HL-60 (cell line): Measurements from ENCODE around the gene CCDC85C.

Experiments used
- DNase-seq, 2 experiments: peaks; one replicate each; pipeline ENCODE4 v3.0.0-alpha.2; 2010 to 2020; ENCODE audit warnings: low read depth in 1 of 2, low spot score in 1 of 2
- H3K27ac ChIP-seq: fragments of 250-450 bp; sonication (Bioruptor Pico); replicated peaks from 2 replicates; pipeline ENCODE4 v1.5.1; 2020; ENCODE audit warnings: mild to moderate bottlenecking, moderate library complexity
- H3K27me3 ChIP-seq: fragments of 250-450 bp; sonication (Bioruptor Pico); 2 replicates; pipeline ENCODE4 v1.5.1; 2021; ENCODE audit warnings: mild to moderate bottlenecking, moderate library complexity; ENCODE audit not compliant: insufficient read depth, poor library complexity, severe bottlenecking
- H3K4me3 ChIP-seq: replicated peaks from 2 replicates; pipeline ENCODE4 v1.5.1; 2011; ENCODE audit warnings: mild to moderate bottlenecking, control low read depth, low read length; ENCODE audit not compliant: insufficient read depth
- GABPA ChIP-seq: IDR thresholded peaks from 2 replicates; pipeline ENCODE4 v1.6.1; 2012; ENCODE audit warnings: low read depth
- POLR2AphosphoS5 ChIP-seq: IDR thresholded peaks from 2 replicates; pipeline ENCODE4 v1.6.1; 2012; ENCODE audit warnings: low read depth
- SPI1 ChIP-seq: IDR thresholded peaks from 2 replicates; pipeline ENCODE4 v1.6.1; 2012; ENCODE audit warnings: low read depth, mild to moderate bottlenecking, borderline replicate concordance
- TF ChIP-seq, protein P1 (sequence below): IDR thresholded peaks from one replicate; pipeline ENCODE4 v1.5.1; 2011; ENCODE audit warnings: low read length, control low read depth, inconsistent platforms; ENCODE audit not compliant: insufficient read depth
- TF ChIP-seq, protein P2 (sequence below): IDR thresholded peaks from 2 replicates; pipeline ENCODE4 v1.6.1; 2012; ENCODE audit warnings: low read depth; ENCODE audit not compliant: insufficient replicate concordance

CCDC85C gene

DNA sequence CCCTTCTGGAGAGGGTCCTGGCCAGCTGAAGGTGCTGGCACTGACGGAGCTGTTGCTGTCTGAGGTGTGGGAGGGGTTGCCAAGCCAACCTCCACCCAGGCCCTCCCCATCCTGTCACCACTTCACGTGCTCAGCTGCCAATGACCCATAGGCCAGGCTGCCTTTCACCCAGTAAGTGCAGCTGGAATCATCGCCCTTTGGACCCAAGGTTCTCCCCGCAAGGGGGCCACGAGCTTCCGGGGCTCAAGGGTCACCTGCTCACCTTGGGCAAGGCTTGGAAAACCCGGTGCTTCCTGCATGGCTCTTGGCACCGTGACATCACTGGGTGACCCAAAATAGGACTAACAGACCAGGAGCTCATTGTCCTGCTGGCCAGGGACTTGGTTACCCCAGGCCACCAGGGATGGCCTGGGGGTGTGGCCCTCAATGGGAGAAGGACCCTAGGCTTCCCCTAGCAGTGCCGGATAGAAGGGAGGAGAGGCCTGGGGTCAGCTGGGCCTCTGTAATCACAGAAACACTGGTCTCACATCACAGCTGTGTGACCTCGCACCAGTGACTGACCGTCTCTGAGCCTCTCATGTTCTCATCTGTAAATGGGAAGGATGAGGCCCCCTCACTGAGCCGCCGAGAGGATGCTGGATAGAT is 51.3 kb downstream of the CCDC85C start:
- no peak for DNase-seq
- Histone ChIP-seq H3K27me3 (no peaks in the 10 kb centered on the region), H3K27ac (no peak overlapping the region), H3K4me3 (no peak overlapping the region)
- no peak for TF ChIP-seq POLR2AphosphoS5
- TF ChIP-seq, protein P1, sequence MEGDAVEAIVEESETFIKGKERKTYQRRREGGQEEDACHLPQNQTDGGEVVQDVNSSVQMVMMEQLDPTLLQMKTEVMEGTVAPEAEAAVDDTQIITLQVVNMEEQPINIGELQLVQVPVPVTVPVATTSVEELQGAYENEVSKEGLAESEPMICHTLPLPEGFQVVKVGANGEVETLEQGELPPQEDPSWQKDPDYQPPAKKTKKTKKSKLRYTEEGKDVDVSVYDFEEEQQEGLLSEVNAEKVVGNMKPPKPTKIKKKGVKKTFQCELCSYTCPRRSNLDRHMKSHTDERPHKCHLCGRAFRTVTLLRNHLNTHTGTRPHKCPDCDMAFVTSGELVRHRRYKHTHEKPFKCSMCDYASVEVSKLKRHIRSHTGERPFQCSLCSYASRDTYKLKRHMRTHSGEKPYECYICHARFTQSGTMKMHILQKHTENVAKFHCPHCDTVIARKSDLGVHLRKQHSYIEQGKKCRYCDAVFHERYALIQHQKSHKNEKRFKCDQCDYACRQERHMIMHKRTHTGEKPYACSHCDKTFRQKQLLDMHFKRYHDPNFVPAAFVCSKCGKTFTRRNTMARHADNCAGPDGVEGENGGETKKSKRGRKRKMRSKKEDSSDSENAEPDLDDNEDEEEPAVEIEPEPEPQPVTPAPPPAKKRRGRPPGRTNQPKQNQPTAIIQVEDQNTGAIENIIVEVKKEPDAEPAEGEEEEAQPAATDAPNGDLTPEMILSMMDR: no peak
- no peak for TF ChIP-seq SPI1
- TF ChIP-seq, protein P2, sequence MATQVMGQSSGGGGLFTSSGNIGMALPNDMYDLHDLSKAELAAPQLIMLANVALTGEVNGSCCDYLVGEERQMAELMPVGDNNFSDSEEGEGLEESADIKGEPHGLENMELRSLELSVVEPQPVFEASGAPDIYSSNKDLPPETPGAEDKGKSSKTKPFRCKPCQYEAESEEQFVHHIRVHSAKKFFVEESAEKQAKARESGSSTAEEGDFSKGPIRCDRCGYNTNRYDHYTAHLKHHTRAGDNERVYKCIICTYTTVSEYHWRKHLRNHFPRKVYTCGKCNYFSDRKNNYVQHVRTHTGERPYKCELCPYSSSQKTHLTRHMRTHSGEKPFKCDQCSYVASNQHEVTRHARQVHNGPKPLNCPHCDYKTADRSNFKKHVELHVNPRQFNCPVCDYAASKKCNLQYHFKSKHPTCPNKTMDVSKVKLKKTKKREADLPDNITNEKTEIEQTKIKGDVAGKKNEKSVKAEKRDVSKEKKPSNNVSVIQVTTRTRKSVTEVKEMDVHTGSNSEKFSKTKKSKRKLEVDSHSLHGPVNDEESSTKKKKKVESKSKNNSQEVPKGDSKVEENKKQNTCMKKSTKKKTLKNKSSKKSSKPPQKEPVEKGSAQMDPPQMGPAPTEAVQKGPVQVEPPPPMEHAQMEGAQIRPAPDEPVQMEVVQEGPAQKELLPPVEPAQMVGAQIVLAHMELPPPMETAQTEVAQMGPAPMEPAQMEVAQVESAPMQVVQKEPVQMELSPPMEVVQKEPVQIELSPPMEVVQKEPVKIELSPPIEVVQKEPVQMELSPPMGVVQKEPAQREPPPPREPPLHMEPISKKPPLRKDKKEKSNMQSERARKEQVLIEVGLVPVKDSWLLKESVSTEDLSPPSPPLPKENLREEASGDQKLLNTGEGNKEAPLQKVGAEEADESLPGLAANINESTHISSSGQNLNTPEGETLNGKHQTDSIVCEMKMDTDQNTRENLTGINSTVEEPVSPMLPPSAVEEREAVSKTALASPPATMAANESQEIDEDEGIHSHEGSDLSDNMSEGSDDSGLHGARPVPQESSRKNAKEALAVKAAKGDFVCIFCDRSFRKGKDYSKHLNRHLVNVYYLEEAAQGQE: no peak
- no peak for TF ChIP-seq GABPA

DNA sequence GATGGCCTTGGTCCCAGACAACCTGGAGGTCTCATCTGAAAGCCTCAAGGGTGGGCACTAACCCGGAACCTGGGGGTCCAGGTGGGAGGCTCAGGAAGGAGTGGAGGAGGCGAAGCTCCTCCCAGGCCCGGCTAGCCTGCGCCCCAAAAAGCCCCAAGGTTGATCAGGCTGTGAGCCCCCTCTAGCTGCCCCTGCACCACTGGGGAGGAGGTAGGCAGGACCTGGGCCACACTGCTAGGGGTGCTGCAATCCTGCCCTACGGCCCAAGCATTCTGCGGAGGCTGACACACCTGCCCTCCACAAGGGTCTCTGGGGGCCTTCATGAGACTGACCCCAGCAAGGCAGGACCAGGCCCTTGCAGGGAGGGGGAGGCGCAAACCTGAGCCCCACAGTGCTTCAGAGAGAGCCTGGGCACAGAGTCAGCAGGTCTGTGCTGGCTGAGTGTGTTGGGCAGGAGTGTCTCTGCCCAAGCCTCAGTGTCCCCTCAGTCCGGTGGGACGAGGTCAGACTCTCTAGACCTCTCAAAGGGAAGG is 51.9 kb downstream of the CCDC85C start:
- H3K27ac ChIP-seq: no peak overlapping the region

DNA sequence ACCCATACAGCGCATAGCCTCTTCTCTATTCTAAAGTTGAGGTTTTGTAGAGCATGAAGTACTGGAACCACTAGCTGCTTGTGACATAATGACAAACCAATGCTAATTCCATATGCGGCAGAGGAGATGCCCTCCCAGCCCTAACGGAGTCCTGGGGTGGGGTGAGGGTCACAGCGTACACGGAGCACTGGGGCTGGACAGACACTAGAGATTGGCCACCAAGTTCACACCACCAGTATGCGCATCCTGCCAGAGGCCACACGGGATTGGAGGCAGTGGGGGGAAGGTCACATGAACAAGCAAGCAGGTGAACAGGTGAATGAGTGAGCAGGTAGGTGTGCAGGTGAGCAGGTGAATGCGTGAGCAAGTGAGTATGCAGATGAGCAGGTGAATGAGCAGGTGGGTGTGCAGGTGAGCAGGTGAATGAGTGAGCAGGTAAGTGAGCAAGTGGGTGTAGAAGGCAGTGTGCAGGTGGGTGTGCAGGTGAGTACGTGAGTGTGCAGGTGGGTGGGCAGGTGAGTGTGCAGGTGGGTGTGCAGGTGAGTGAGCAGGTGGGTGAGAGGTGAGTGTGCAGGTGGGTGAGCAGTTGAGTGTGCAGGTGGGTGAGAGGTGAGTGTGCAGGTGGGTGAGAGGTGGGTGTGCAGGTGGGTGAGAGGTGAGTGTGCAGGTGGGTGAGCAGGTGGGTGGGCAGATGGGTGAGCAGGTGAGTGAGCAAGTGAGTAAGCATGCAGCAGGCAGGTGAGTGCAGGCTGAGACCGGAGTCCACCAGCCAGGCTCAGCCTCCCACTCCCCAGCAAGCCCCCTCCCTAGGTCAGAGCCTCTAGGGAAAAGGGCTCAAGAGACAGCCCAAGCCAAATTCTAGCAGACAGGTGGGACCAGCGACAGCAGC is 52.7 kb downstream of the CCDC85C start:
- TF ChIP-seq SPI1 (no peak), GABPA (no peak)
- TF ChIP-seq, protein P2: no peak
- TF ChIP-seq, protein P1: no peak
- no peak overlapping the region for H3K4me3 ChIP-seq

More for the DNA sequence above, 51.9 kb downstream of the CCDC85C start:
- H3K4me3 ChIP-seq: no peak overlapping the region
- TF ChIP-seq, protein P1: no peak
- no peaks in the 10 kb centered on the region for H3K27me3 ChIP-seq
- no peak for DNase-seq

More for the DNA sequence above, 52.7 kb downstream of the CCDC85C start:
- Histone ChIP-seq H3K27ac (no peak overlapping the region), H3K27me3 (no peaks in the 10 kb centered on the region)
- no peak for DNase-seq
